ENCODE results near the gene AMOTL2. TPM values are rescaled to one million over a fixed set of nuclear protein-coding genes. Genes with fewer than 3 reads are reported as not detected.
A peak's percentile ranks its signal among the peaks of the same experiment; 100 is the strongest.

AMOTL2 gene
- total and polyA plus RNA-seq, 9 of the 15 experiments (the other 6 are each of a cell fraction or from before 2014, with no cell fraction given) = 0.12 to 0.31 TPM; not detected in 7

DNA sequence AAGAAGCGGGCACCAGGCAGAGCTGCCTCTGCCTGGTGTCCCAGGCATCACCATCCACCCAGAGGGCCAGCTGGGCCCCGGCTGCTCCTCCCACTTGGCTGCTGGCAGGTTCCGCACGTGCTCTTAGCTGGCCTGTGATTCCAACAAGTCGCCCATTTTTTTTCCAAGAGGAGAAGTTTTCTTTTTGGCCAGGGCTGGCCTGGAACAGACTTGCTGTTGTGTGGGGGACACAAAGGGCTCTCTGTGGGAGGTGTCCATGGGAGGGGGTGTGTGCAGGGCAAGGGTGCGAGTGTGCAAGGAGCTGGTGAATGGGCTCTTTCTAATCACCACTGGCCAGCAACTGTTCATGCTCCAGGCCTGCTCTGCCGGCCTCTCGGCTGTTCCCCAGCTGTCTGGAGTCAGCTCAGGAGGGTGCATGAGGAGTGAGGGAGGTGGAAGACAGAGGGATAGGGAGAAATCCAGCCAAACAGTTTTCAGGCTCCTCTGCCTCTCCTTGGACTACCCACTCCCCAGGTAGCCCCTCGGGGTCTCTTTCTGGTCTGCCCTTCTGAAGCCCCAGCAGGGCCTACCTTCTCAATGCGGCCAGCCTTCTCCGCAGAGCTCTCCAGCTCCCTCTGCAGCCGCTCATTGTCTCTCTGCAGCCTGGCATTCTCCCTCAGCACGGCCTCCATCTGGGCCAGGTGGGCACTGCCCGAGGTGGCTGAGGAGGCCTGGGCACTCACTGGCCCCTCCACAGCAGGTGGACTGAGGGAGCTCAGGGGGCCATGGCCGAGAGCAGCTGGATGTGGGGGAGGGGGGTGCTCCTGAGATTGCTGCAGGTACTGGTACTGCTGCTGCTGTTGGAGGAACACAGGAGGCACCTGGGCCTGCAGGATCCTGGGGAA is 7.1 kb downstream of the AMOTL2 start:
- Histone ChIP-seq H3K9me1 (ENCODE audit: control insufficient read depth, insufficient read depth, low read length) (no peaks in the 10 kb centered on the region), H3K9me3 (replicated peaks; ENCODE audit: control insufficient read depth, insufficient read depth, low read depth, low read length) (no peaks in the 10 kb centered on the region), H3K36me3 (ENCODE audit: control insufficient read depth, insufficient read depth, low read length) (no peaks in the 10 kb centered on the region), H3K9ac (ENCODE audit: insufficient read depth in 1 of 2, low read depth in 2 of 2, low read length in 2 of 2) (no peak overlapping the region), H3K79me2 (ENCODE audit: control insufficient read depth, insufficient read depth, low read length) (no peaks in the 10 kb centered on the region), H4K20me1 (replicated peaks; ENCODE audit: control insufficient read depth, insufficient read depth, low read length) (no peaks in the 10 kb centered on the region; the same call in 1 of the 2 replicates), H3K27me3 (ENCODE audit: control insufficient read depth in 2 of 2, insufficient read depth in 2 of 2, low read length in 2 of 2) (peaks cover 2 to 55% of the 10 kb centered on the region in 2 experiments; a peak in 3 of 5 replicates), H3K4me1 (replicated peaks in 1 of 2; ENCODE audit: control insufficient read depth in 2 of 2, insufficient read depth in 2 of 2, low read length in 2 of 2) (peaks cover 0 to 7% of the 10 kb centered on the region in 2 experiments; a peak in 2 of 5 replicates), H3K27ac (ENCODE audit: extremely low read depth, low read depth, low read length) (no peak overlapping the region), H3K4me2 (ENCODE audit: insufficient read depth, low read length) (no peak overlapping the region), H3K4me3 (no peak overlapping the region), H2AFZ (ENCODE audit: low read depth, low read length) (no peak overlapping the region)
- no peak for DNase-seq (ENCODE audit: extremely low read depth in 1 of 4, low spot score in 3 of 4)
- TF ChIP-seq ESRRA (IDR thresholded peaks at IDR 0.05; ENCODE audit: borderline replicate concordance, low read depth) = no peak
- TF ChIP-seq, protein P1, sequence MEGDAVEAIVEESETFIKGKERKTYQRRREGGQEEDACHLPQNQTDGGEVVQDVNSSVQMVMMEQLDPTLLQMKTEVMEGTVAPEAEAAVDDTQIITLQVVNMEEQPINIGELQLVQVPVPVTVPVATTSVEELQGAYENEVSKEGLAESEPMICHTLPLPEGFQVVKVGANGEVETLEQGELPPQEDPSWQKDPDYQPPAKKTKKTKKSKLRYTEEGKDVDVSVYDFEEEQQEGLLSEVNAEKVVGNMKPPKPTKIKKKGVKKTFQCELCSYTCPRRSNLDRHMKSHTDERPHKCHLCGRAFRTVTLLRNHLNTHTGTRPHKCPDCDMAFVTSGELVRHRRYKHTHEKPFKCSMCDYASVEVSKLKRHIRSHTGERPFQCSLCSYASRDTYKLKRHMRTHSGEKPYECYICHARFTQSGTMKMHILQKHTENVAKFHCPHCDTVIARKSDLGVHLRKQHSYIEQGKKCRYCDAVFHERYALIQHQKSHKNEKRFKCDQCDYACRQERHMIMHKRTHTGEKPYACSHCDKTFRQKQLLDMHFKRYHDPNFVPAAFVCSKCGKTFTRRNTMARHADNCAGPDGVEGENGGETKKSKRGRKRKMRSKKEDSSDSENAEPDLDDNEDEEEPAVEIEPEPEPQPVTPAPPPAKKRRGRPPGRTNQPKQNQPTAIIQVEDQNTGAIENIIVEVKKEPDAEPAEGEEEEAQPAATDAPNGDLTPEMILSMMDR (IDR thresholded peaks at IDR 0.05 in 2 of 3, conservative IDR thresholded peaks at IDR 0.05 in 1 of 3; ENCODE audit: insufficient read depth in 2 of 3, low read depth in 1 of 3, low read length in 3 of 3) = 0 out of 6 replicates have a peak, but pooled peaks of 1 of the 3 experiments have one; percentile 11
- TF ChIP-seq TCF3 (CRISPR knock-in tag; IDR thresholded peaks at IDR 0.05) = no peak
- TF ChIP-seq HOXB6 (CRISPR knock-in tag; IDR thresholded peaks at IDR 0.05; ENCODE audit: borderline replicate concordance) = no peak
- TF ChIP-seq TSHZ1 (CRISPR knock-in tag; IDR thresholded peaks at IDR 0.05) = no peak
- BruUV-seq (replicated peaks) = no TSS peak
- CTCF ChIA-PET (ENCODE audit: low intra/inter-chr PET ratio) = no interaction called here
- FAIRE-seq = no peak
- ATAC-seq = peak; percentile 48; the same call in 2 of the 3 replicates
- POLR2A ChIA-PET = no interaction called here
- WGBS (ENCODE audit: insufficient coverage, low coverage, missing lambda C conversion rate) = 6% methylated on average over 10 of the region's 15 CpGs
- in situ Hi-C loops (cut with MboI) (no loop called here), intact Hi-C loops (cut with micrococcal nuclease) (no loop called here)

All from K562 (cell line).